Esophagus muscularis mucosa (tissue), 4 donors: Measurements from ENCODE around the gene GOPC. TPM values are rescaled to one million over a fixed set of nuclear protein-coding genes. Genes with fewer than 3 reads are reported as not detected.

Source experiments
- DNase-seq: peaks from one replicate; pipeline ENCODE4 v3.0.0-alpha.2; 2017; ENCODE audit errors: extremely low spot score
- H3K27ac ChIP-seq, 4 donors: fragments of 200-600 bp; sonication (generic); replicated peaks in 1 of 4; 1 replicate in 3 of 4; 2 replicates in 1 of 4; pipeline ENCODE4 v1.5.1; 2016 to 2019; ENCODE audit warnings: mild to moderate bottlenecking in 1 of 4
- H3K27me3 ChIP-seq, 4 donors: fragments of 200-600 bp; sonication (generic); one replicate each; pipeline versions ENCODE4 v1.5.1 to v1.6.0; 2016 to 2019
- H3K36me3 ChIP-seq, 4 donors: fragments of 200-600 bp; sonication (generic); one replicate each; pipeline ENCODE4 v1.5.1; 2016 to 2019
- H3K4me1 ChIP-seq, 4 donors: fragments of 200-600 bp; sonication (generic); one replicate each; pipeline ENCODE4 v1.5.1; 2016 to 2019
- H3K4me3 ChIP-seq, 4 donors: fragments of 200-600 bp; sonication (generic); 1 replicate in 2 of 4; 2 replicates in 2 of 4; pipeline ENCODE4 v1.5.1; 2016 to 2019; ENCODE audit warnings: mild to moderate bottlenecking in 4 of 4, moderate library complexity in 1 of 4
- H3K9me3 ChIP-seq, 4 donors: fragments of 200-600 bp; sonication (generic); 1 replicate in 3 of 4; 2 replicates in 1 of 4; pipeline ENCODE4 v1.5.1; 2016 to 2019
- CTCF ChIP-seq, 3 experiments: fragments of 200-600 bp in 2 of 3; fragments of 450-650 bp in 1 of 3; sonication (generic) in 2 of 3; IDR thresholded peaks; one replicate each; pipeline ENCODE4 v1.5.1; 2017 to 2019; ENCODE audit warnings: antibody characterized with exemption in 3 of 3, mild to moderate bottlenecking in 2 of 3, moderate library complexity in 1 of 3
- EP300 ChIP-seq: sonication (generic); formaldehyde crosslinking; IDR thresholded peaks from one replicate; pipeline ENCODE4 v1.6.1; 2017; ENCODE audit warnings: antibody characterized with exemption
- POLR2A ChIP-seq: fragments of 450-650 bp; IDR thresholded peaks from one replicate; pipeline ENCODE4 v1.6.1; 2017; ENCODE audit warnings: antibody characterized with exemption, moderate library complexity, mild to moderate bottlenecking, low read depth
- POLR2AphosphoS5 ChIP-seq, 2 donors: sonication (generic); formaldehyde crosslinking; IDR thresholded peaks; one replicate each; pipeline ENCODE4 v1.6.1; 2017; ENCODE audit warnings: antibody characterized with exemption in 2 of 2
- WGBS: methylation state at CpG from one replicate; pipeline ENCODE4 v1.1.5; 2018; 5-methylcytosine and 5-hydroxymethylcytosine counted together
- intact Hi-C: fragments of 100-400 bp; cut with DNase I; formaldehyde crosslinking; loops from one replicate; pipeline ENCODE4 v1.15.1; 2023
- total RNA-seq, 4 donors: library from RNA; depleted of rRNA; stranded (reverse); fragments of >200 nt; gene quantifications; one replicate each; pipeline versions ENCODE4 v1.1.0 to v1.2.1, GENCODE V29; 2016

GOPC gene
- total RNA-seq, 4 donors from 2014 or later: 18.8 to 25.7 (median 22.8) TPM

GRCh38 chr6:117561128-117561527 lies 41.2 kb downstream of the GOPC start:
- Histone ChIP-seq H3K36me3 (peaks cover 3 to 55% (median 25%) of the 10 kb centered on the region in 4 donors), H3K9me3 (no peaks in the 10 kb centered on the region), H3K27me3 (no peaks in the 10 kb centered on the region), H3K4me3 (no peak overlapping the region), H3K4me1 (peaks cover 0 to under 1% (median 0%) of the 10 kb centered on the region in 4 donors), H3K27ac (no peak overlapping the region)
- 78% methylated on average over 3 of the region's 3 CpGs for WGBS
- no peak for DNase-seq
- TF ChIP-seq POLR2A (no peak), EP300 (no peak), CTCF (IDR thresholded peaks at IDR 0.05) (no peak), POLR2AphosphoS5 (IDR thresholded peaks at IDR 0.05) (no peak)
- intact Hi-C loops: no loop called here

GRCh38 chr6:117559299-117559698 lies 43.0 kb downstream of the GOPC start:
- WGBS: 60% methylated on average over 4 of the region's 4 CpGs
- DNase-seq: no peak
- Histone ChIP-seq H3K4me1 (peaks cover 0 to 5% (median 2%) of the 10 kb centered on the region in 4 donors), H3K27me3 (no peaks in the 10 kb centered on the region), H3K4me3 (no peak overlapping the region), H3K27ac (no peak overlapping the region), H3K36me3 (peaks cover 0 to 38% (median 18%) of the 10 kb centered on the region in 4 donors), H3K9me3 (no peaks in the 10 kb centered on the region)
- intact Hi-C loops: loop anchor here (5.0 kb wide), 1 partner anchor 212 kb away; no protein-coding TSS in a partner anchor
- TF ChIP-seq EP300 (no peak), POLR2A (no peak), CTCF (IDR thresholded peaks at IDR 0.05) (no peak), POLR2AphosphoS5 (IDR thresholded peaks at IDR 0.05) (no peak)

GRCh38 chr6:117558818-117559217 lies 43.5 kb downstream of the GOPC start:
- no peaks in the 10 kb centered on the region for H3K27me3 ChIP-seq
- peaks cover 0 to 36% (median 18%) of the 10 kb centered on the region in 4 donors for H3K36me3 ChIP-seq
- H3K9me3 ChIP-seq: no peaks in the 10 kb centered on the region
- 96% methylated on average over 4 of the region's 4 CpGs for WGBS
- H3K4me1 ChIP-seq: peaks cover 0 to 5% (median 2%) of the 10 kb centered on the region in 4 donors
- no peak for DNase-seq
- intact Hi-C loops: loop anchor here (5.0 kb wide), 1 partner anchor 212 kb away; no protein-coding TSS in a partner anchor
- TF ChIP-seq EP300 (no peak), POLR2AphosphoS5 (IDR thresholded peaks at IDR 0.05) (no peak), POLR2A (no peak), CTCF (IDR thresholded peaks at IDR 0.05) (no peak)
- H3K4me3 ChIP-seq: no peak overlapping the region
- no peak overlapping the region for H3K27ac ChIP-seq

GRCh38 chr6:117557951-117558350 lies 44.4 kb downstream of the GOPC start:
- no peak for DNase-seq
- no peaks in the 10 kb centered on the region for H3K27me3 ChIP-seq
- WGBS: 88% methylated on average over 3 of the region's 3 CpGs
- TF ChIP-seq POLR2A: no peak
- no peak for TF ChIP-seq CTCF (IDR thresholded peaks at IDR 0.05)
- no peak for TF ChIP-seq POLR2AphosphoS5 (IDR thresholded peaks at IDR 0.05)
- TF ChIP-seq EP300: no peak
- no peak overlapping the region for H3K4me3 ChIP-seq
- peaks cover 0 to 30% (median 12%) of the 10 kb centered on the region in 4 donors for H3K36me3 ChIP-seq
- H3K4me1 ChIP-seq: peaks cover 0 to 5% (median 2%) of the 10 kb centered on the region in 4 donors
- intact Hi-C loops: loop anchor here (5.0 kb wide), 1 partner anchor 211 kb away; no protein-coding TSS in a partner anchor
- no peak overlapping the region for H3K27ac ChIP-seq
- no peaks in the 10 kb centered on the region for H3K9me3 ChIP-seq
